Mucosa of rectum (tissue), 2 donors: ENCODE measurements around the gene BABAM2.

Experiments
- H3K27ac ChIP-seq, 2 donors: one replicate each; pipeline ENCODE4 v1.7.0; 2013; ENCODE audit warnings: inconsistent platforms in 2 of 2, low read depth in 2 of 2, low read length in 2 of 2
- H3K27me3 ChIP-seq, 2 donors: one replicate each; pipeline ENCODE4 v1.7.0; 2013; ENCODE audit warnings: low read length in 2 of 2; ENCODE audit not compliant: control insufficient read depth in 2 of 2, insufficient read depth in 2 of 2
- H3K36me3 ChIP-seq, 2 donors: one replicate each; pipeline ENCODE4 v1.7.0; 2013; ENCODE audit warnings: low read length in 2 of 2; ENCODE audit not compliant: control insufficient read depth in 2 of 2, insufficient read depth in 2 of 2
- H3K4me1 ChIP-seq, 2 donors: one replicate each; pipeline ENCODE4 v1.7.0; 2013; ENCODE audit warnings: low read length in 2 of 2, mild to moderate bottlenecking in 1 of 2; ENCODE audit not compliant: control insufficient read depth in 2 of 2, insufficient read depth in 2 of 2
- H3K4me3 ChIP-seq, 2 donors: one replicate each; pipeline ENCODE4 v1.7.0; 2013; ENCODE audit warnings: low read length in 2 of 2
- H3K9ac ChIP-seq, 2 donors: one replicate each; pipeline ENCODE4 v1.7.0; 2013; ENCODE audit warnings: low read length in 2 of 2, low read depth in 1 of 2, mild to moderate bottlenecking in 1 of 2
- H3K9me3 ChIP-seq, 2 donors: one replicate each; pipeline ENCODE4 v1.7.0; 2013; ENCODE audit warnings: low read length in 2 of 2; ENCODE audit not compliant: control insufficient read depth in 2 of 2
- donor health status: healthy.
- donor health status: Normal muscosa, but diverticular disease.

BABAM2 gene

DNA sequence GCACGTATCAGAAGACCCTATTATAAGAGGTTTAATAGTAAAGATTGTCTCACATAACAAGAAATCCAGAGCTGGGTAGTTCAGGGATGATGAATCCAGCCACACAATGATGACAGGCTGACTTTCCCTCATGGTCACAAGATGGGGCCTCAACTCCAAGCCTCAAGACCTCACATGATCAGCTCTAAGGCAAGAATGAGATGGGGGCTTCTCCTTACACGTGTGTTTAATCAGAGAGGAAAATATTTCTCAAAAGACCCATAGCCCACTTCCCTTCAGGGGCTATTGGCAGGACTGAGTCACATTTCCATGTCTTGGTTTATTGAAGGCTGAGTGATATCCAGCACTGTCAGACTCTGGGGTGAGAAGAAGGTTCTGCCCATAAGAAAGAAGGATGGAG is 402.0 kb downstream of the BABAM2 start:
- Histone ChIP-seq H3K4me1 (no peaks in the 10 kb centered on the region), H3K9me3 (no peaks in the 10 kb centered on the region), H3K36me3 (no peaks in the 10 kb centered on the region), H3K27ac (no peak overlapping the region), H3K4me3 (no peak overlapping the region), H3K27me3 (no peaks in the 10 kb centered on the region), H3K9ac (no peak overlapping the region)

DNA sequence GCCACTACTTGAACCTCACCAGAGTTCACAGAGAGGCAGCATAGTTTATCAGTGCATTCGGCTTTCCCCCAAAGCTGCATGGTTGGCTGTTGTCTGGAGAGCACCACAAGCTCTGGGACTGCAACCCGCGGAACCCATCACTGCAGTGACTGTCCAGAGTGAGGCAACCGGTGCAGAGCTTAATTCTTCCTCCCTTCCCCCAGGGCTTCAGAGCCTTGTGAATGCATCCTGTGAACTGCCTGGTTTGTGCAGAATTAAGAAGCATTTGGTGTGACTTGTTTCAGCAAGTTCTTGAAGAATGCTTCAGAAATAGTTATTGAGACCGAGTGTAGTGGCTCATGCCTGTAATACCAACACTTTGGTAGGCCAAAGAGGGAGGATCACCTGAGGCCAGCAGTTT is 402.9 kb downstream of the BABAM2 start:
- Histone ChIP-seq H3K4me1 (no peaks in the 10 kb centered on the region), H3K36me3 (no peaks in the 10 kb centered on the region), H3K4me3 (no peak overlapping the region), H3K9ac (no peak overlapping the region), H3K9me3 (no peaks in the 10 kb centered on the region), H3K27ac (no peak overlapping the region), H3K27me3 (no peaks in the 10 kb centered on the region)

DNA sequence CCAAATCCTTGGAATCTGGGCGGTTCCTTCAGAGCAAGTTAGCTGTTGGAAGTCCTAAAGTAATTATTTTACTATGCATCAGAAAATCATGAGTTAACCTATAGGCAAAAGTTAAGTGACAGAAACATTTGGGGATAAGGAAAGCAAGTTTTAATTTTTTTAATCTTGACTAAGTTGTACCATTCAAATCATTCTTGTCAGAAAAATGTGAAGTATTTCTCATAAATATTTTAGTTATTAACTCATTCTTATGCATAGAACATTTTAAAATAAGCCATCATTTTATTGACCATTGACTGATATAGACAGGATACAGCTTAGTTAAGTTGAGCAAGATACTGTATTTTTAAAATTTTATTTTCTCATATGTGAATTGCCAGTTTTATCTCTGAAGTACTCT is 403.9 kb downstream of the BABAM2 start:
- Histone ChIP-seq H3K4me1 (no peaks in the 10 kb centered on the region), H3K9me3 (no peaks in the 10 kb centered on the region), H3K36me3 (peaks cover 0 to 3% of the 10 kb centered on the region in 2 donors), H3K27me3 (no peaks in the 10 kb centered on the region), H3K27ac (no peak overlapping the region), H3K9ac (no peak overlapping the region), H3K4me3 (no peak overlapping the region)

DNA sequence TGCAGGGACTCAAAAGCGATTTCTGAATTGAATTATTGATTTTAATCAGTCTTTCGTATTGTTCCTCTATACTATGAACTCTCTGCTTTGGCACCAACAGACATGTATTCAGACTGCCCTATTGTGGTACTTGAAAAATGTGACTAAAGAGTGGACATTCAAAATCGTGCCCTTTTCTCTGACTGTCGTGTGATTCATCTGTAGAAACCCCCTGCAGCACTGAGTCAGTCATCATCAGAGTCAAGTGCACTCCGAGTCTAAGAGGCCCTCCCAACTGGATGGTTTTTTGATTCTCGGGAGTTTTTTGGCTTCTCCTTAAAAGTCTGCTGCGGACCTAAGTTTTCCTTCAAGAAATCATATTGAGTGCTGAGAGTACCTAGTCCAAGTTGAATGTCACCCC is 405.7 kb downstream of the BABAM2 start:
- Histone ChIP-seq H3K4me3 (no peak overlapping the region), H3K9me3 (no peaks in the 10 kb centered on the region), H3K36me3 (peaks cover 0 to 3% of the 10 kb centered on the region in 2 donors), H3K9ac (no peak overlapping the region), H3K27me3 (no peaks in the 10 kb centered on the region), H3K4me1 (no peaks in the 10 kb centered on the region), H3K27ac (no peak overlapping the region)

DNA sequence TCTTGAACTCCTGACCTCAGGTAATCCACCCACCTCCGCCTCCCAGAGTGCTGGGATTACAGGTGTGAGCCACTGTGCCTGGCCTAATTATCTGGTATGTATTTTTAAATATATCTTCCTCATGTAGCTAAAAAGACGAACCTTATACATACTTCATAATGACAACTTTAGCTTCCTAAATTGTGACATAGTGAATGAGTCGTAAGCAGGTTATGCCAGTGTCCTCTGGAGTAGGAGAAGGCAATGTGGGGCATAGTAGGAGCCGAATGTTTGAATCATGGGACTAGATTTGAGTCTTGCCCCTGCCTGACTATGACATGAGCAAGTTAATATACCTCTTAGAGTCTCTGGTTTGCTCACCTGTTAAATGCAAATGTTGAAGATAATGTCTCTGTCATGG is 406.4 kb downstream of the BABAM2 start:
- Histone ChIP-seq H3K4me3 (no peak overlapping the region), H3K4me1 (no peaks in the 10 kb centered on the region), H3K27me3 (no peaks in the 10 kb centered on the region), H3K36me3 (peaks cover 0 to 3% of the 10 kb centered on the region in 2 donors), H3K27ac (no peak overlapping the region), H3K9me3 (no peaks in the 10 kb centered on the region), H3K9ac (no peak overlapping the region)

DNA sequence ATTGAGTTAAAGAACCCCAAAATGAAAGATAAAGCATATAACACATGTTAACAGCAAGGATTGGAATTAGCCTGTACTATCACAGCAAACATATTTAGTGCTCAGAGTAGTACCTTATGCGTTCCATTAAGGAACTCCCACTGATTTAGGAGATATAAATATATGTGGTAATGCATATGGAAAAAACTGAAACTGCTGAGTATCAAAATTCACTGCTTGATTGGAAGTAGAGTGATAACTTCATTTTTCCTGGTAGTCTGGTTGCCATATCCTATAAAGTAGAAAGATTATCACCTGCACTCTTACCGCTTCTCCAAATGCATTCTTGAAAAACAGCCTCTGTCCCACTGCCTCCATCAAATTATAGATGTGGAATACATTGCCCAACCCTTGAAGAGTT is 407.0 kb downstream of the BABAM2 start:
- Histone ChIP-seq H3K27me3 (no peaks in the 10 kb centered on the region), H3K27ac (no peak overlapping the region), H3K4me3 (no peak overlapping the region), H3K36me3 (peaks cover 0 to 3% of the 10 kb centered on the region in 2 donors), H3K4me1 (no peaks in the 10 kb centered on the region), H3K9me3 (no peaks in the 10 kb centered on the region), H3K9ac (no peak overlapping the region)

DNA sequence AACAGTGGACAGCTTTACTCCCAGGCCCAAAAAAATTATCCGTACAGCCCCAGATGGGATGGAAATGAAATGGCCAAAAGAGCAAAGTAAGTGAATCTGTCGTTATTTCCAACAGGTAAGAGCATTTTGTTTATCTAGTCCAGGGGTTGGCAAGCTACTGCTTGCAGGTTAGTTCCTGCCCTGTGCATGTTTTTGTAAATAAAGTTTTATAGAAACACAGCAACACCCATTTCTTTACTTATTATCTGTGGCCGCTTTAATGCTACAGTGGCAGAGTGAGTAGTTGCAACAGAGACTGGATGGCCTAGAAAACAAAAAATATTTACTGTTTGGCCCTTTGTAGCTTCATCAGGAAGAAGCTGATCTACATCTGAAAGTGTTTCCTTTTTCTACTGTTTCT is 407.9 kb downstream of the BABAM2 start:
- Histone ChIP-seq H3K27me3 (no peaks in the 10 kb centered on the region), H3K9ac (no peak overlapping the region), H3K9me3 (no peaks in the 10 kb centered on the region), H3K36me3 (peaks cover 0 to 3% of the 10 kb centered on the region in 2 donors), H3K4me1 (no peaks in the 10 kb centered on the region), H3K4me3 (no peak overlapping the region), H3K27ac (no peak overlapping the region)

DNA sequence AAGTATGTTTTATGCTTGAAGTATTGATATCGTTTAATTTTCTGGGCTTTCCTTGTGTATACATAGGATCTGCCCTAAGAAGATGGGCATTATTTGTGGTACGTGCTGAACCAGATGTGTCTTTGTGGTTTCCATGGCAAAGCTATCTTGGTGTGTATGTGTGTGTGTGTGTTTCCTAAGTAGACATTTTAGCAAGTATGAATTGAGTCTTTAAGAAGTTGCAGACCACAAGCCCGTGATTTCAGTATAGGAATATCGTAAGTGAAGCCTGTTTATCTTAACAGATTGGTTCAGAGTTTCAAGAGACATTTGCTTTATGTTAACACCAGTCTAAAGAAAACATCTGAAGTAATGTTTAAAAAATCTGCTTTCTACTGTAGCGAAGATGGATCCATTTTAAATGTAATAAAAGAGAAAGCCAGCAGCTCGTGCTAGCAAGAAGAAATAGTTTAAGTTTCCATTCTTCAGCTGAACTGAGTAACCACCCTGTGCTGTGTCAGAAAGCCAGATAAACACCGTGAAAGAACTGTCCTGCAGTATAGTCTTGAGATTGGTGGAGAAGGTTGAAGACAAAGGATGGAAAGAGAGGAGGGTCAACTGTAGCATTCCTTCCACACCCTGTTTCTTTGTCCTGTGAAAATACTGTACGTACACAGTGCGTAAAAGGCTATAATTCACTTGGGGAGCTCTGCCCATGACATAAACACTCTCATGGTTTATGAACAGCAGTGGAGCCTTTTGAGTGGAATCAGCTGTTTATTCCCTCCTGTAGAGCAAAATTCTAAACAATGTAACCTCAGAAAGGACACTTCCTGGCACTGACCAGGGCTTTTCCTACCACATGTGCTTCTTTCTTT is 410.2 kb downstream of the BABAM2 start:
- Histone ChIP-seq H3K27me3 (no peaks in the 10 kb centered on the region), H3K27ac (peak overlapping the region; percentile 48 to 52), H3K4me3 (peak overlapping the region; percentile 14 to 19), H3K4me1 (no peaks in the 10 kb centered on the region), H3K9ac (no peak overlapping the region), H3K36me3 (peaks cover 0 to 3% of the 10 kb centered on the region in 2 donors), H3K9me3 (no peaks in the 10 kb centered on the region)

DNA sequence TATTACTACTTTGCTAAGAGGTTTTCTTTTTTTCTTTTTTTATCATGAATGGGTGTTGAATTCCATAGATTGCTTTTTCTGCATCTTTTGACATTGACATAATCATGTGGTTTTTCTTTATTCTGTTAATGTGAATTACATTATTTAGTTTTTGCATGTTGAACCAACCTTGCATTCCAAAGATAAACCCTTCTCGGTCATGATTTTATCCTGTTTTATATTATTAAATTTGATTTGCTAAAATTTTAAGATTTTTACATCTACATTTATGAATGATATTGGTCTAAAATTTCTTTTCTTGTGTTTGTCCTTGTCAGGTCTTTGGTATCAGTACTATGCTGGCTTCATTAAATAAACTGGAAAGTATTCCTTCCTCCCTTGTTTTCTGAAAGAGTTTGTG is 414.7 kb downstream of the BABAM2 start:
- H3K9ac ChIP-seq, result no peak overlapping the region
- no peaks in the 10 kb centered on the region for H3K4me1 ChIP-seq
- no peaks in the 10 kb centered on the region for H3K27me3 ChIP-seq
- no peaks in the 10 kb centered on the region for H3K9me3 ChIP-seq
- no peaks in the 10 kb centered on the region for H3K36me3 ChIP-seq
- no peak overlapping the region for H3K4me3 ChIP-seq
- H3K27ac ChIP-seq, result no peak overlapping the region

DNA sequence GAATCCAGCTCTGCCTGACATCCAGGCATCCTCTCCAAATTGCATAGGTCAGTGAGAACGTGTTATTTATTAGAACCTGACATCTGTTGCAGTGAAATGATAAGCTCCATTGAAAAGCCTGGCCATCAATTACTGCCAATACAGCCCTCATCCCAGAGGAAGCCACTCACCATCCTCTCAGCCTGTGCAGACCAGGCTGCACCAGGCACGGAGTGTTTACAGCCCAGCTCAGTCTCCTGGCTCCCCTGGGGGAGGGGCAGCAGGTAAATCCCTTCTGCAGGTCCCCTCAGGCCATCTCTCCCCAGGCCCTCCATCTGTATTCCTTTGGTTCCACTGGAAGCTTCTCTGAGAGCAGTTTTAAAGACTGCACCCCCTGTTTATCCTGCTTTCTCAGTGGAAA is 419.6 kb downstream of the BABAM2 start:
- no peaks in the 10 kb centered on the region for H3K9me3 ChIP-seq
- no peak overlapping the region for H3K9ac ChIP-seq
- no peaks in the 10 kb centered on the region for H3K27me3 ChIP-seq
- H3K4me1 ChIP-seq, result no peaks in the 10 kb centered on the region
- H3K4me3 ChIP-seq, result no peak overlapping the region
- H3K27ac ChIP-seq, result no peak overlapping the region
- no peaks in the 10 kb centered on the region for H3K36me3 ChIP-seq
